B cell (primary cell): Measurements from ENCODE around the gene EEFSEC. TPM values are rescaled to one million over a fixed set of nuclear protein-coding genes. Genes with fewer than 3 reads are reported as not detected.

Source experiments
- ATAC-seq: fragments of 200-7000 bp; cut with Tn5 transposase; one replicate; pipeline ENCODE4 v1.10.0; 2021; ENCODE audit warnings: low read depth, mild to moderate bottlenecking, moderate number of reproducible peaks, moderate library complexity
- CTCF ChIA-PET: fragments of 350-600 bp; sonication (Branson Sonifier 250); formaldehyde crosslinking; loops from one replicate; lab custom pipeline; 2021; ENCODE audit warnings: antibody characterized with exemption, inconsistent platforms; lab: Charles Lee
- POLR2A ChIA-PET: fragments of 350-600 bp; sonication (Branson Sonifier 250); formaldehyde crosslinking; loops from one replicate; lab custom pipeline; 2021; ENCODE audit warnings: antibody characterized with exemption; lab: Charles Lee
- DNase-seq: peaks from one replicate; pipeline ENCODE4 v3.0.0; 2013
- H2AFZ ChIP-seq: 2 replicates; pipeline ENCODE4 v1.6.1; 2012; ENCODE audit warnings: mild to moderate bottlenecking, low read depth, low read length; ENCODE audit not compliant: insufficient read depth, poor library complexity, severe bottlenecking
- H3K27ac ChIP-seq, 2 donors: 1 replicate in 1 of 2; 2 replicates in 1 of 2; pipeline ENCODE4 v1.5.1; 2012 to 2013; ENCODE audit warnings: low read length in 2 of 2, mild to moderate bottlenecking in 2 of 2, moderate library complexity in 1 of 2
- H3K27me3 ChIP-seq, 4 experiments: fragments of 200-600 bp in 1 of 4; sonication (generic) in 1 of 4; replicated peaks in 1 of 4; 1 replicate in 2 of 4; 2 replicates in 2 of 4; pipeline versions ENCODE4 v1.6.1 to v1.7.0; 2013 to 2016; ENCODE audit warnings: low read length in 3 of 4, mild to moderate bottlenecking in 2 of 4, mixed read lengths in 1 of 4, moderate library complexity in 1 of 4; ENCODE audit not compliant: insufficient read depth in 4 of 4, control insufficient read depth in 3 of 4; ENCODE audit errors: control extremely low read depth in 1 of 4
- H3K36me3 ChIP-seq, 2 experiments: replicated peaks in 1 of 2; 1 replicate in 1 of 2; 2 replicates in 1 of 2; pipeline versions ENCODE4 v1.6.1 to v1.7.1; 2013; ENCODE audit warnings: low read length in 1 of 2; ENCODE audit not compliant: insufficient read depth in 2 of 2, control insufficient read depth in 1 of 2; ENCODE audit errors: control extremely low read depth in 1 of 2, extremely low read depth in 1 of 2
- H3K4me1 ChIP-seq, 2 donors: fragments of 200-600 bp in 1 of 2; sonication (generic) in 1 of 2; 1 replicate in 1 of 2; 2 replicates in 1 of 2; pipeline versions ENCODE4 v1.5.1 to v1.6.1; 2013 to 2017; ENCODE audit warnings: low read length in 2 of 2; ENCODE audit not compliant: control insufficient read depth in 2 of 2, insufficient read depth in 2 of 2
- H3K4me2 ChIP-seq: replicated peaks from 2 replicates; pipeline ENCODE3; 2012; ENCODE audit warnings: mild to moderate bottlenecking, low read depth, low read length; ENCODE audit not compliant: poor library complexity, severe bottlenecking
- H3K4me3 ChIP-seq, 5 experiments: fragments of 200-600 bp in 1 of 5; sonication (generic) in 1 of 5; 1 replicate in 3 of 5; 2 replicates in 2 of 5; pipeline versions ENCODE4 v1.5.1 to v1.7.0; 2011 to 2016; ENCODE audit warnings: low read length in 4 of 5, mild to moderate bottlenecking in 4 of 5, low read depth in 2 of 5, control low read depth in 1 of 5, moderate library complexity in 1 of 5; ENCODE audit not compliant: insufficient read depth in 1 of 5; ENCODE audit errors: control extremely low read depth in 1 of 5, extremely low read depth in 1 of 5
- H3K79me2 ChIP-seq: fragments of 200-600 bp; sonication (generic); one replicate; pipeline ENCODE4 v1.6.0; 2016; ENCODE audit warnings: low read length; ENCODE audit not compliant: control insufficient read depth, insufficient read depth
- H3K9ac ChIP-seq: fragments of 200-600 bp; sonication (generic); 2 replicates; pipeline ENCODE4 v1.6.1; 2017; ENCODE audit warnings: mild to moderate bottlenecking, low read length, moderate library complexity
- H3K9me3 ChIP-seq, 3 donors: one replicate each; pipeline versions ENCODE4 v1.6.1 to v1.7.1; 2013; ENCODE audit warnings: low read length in 2 of 3; ENCODE audit not compliant: control insufficient read depth in 2 of 3, insufficient read depth in 1 of 3; ENCODE audit errors: control extremely low read depth in 1 of 3
- H4K20me1 ChIP-seq: 2 replicates; pipeline ENCODE4 v1.6.0; 2012; ENCODE audit warnings: mild to moderate bottlenecking, low read length; ENCODE audit not compliant: insufficient read depth, control insufficient read depth, poor library complexity, severe bottlenecking
- H3K27ac Mint-ChIP-seq: one replicate; pipeline ENCODE4 v1.8.0; 2021; ENCODE audit warnings: mixed read lengths
- H3K27me3 Mint-ChIP-seq: one replicate; pipeline ENCODE4 v1.8.0; 2021; ENCODE audit warnings: mixed read lengths
- H3K4me1 Mint-ChIP-seq: one replicate; pipeline ENCODE4 v1.8.0; 2021; ENCODE audit warnings: mixed read lengths
- H3K4me3 Mint-ChIP-seq: one replicate; pipeline ENCODE4 v1.8.0; 2021; ENCODE audit warnings: mixed read lengths
- H3K9me3 Mint-ChIP-seq: one replicate; pipeline ENCODE4 v1.8.0; 2022; ENCODE audit warnings: mixed read lengths; ENCODE audit not compliant: insufficient read depth
- EZH2 ChIP-seq: IDR thresholded peaks from 2 replicates; pipeline ENCODE4 v1.6.1; 2012; ENCODE audit warnings: borderline replicate concordance, low read depth, mild to moderate bottlenecking, moderate library complexity, low read length; ENCODE audit not compliant: insufficient read depth, poor library complexity, severe bottlenecking
- WGBS: methylation state at CpG from one replicate; pipeline ENCODE4 v1.1.5; 2013; ENCODE audit warnings: missing lambda C conversion rate; ENCODE audit not compliant: insufficient coverage; 5-methylcytosine and 5-hydroxymethylcytosine counted together
- intact Hi-C: fragments of 100-400 bp; cut with micrococcal nuclease; formaldehyde crosslinking; loops from one replicate; pipeline ENCODE4 v1.10.0; 2022
- polyA plus RNA-seq: library from polyadenylated mRNA; depleted of rRNA; stranded (reverse); fragments of >200 nt; gene quantifications from 2 replicates; pipeline ENCODE4 v1.2.3, GENCODE V29; 2012
- total RNA-seq, 2 donors: library from RNA; stranded (reverse); fragments of 120-200 nt in 1 of 2; gene quantifications; 1 replicate in 1 of 2; 2 replicates in 1 of 2; pipeline versions ENCODE4 v1.2.3 to v1.2.4, GENCODE V29; 2013 to 2022
- TF ChIP-seq, protein P1 (sequence below): fragments of 200-600 bp; IDR thresholded peaks from one replicate; pipeline ENCODE4 v1.8.0; 2022; ENCODE audit warnings: antibody characterized with exemption, mild to moderate bottlenecking

The EEFSEC gene
- total and polyA plus RNA-seq, 2 donors (not counting 1 experiment from before 2014, with no cell fraction given) = 17.9 to 18.4 TPM

DNA sequence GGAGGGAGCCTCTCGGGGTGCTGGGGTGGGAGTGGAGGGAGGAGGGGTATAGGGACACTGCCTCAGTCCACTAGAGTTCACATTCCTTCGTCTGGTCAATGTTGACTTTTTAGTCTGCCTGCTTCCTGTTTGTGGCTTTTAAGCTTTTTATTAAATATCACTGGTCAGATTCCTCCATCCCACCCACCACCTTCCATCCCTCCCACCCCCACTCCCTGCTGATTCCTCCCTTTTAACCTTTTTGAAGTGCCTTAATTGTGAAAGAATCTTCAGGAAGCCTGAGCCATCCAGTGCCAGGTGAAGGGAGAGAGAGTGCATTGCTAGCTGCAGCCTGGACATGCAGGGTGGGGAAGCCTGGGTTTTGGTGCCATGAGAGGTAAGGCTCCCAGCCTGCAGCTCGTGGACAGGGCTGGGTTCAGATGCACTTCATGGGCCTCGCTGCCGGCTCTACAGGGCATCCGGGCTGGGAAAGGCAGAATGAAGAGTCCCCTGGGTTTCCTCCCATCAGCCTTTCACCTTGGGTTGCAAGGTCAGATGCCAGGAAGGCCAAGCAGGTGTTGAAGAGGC lies 207.5 kb downstream of the EEFSEC start:
- Mint-ChIP-seq H3K27me3 (no peaks in the 10 kb centered on the region), H3K27ac (no peak overlapping the region), H3K4me3 (no peak overlapping the region), H3K4me1 (no peaks in the 10 kb centered on the region), H3K9me3 (no peaks in the 10 kb centered on the region)
- ChIA-PET POLR2A (no interaction called here), CTCF (no interaction called here)
- WGBS = 95% methylated on average over 5 of the region's 6 CpGs
- ATAC-seq (no peak), DNase-seq (no peak)
- no peaks in the 10 kb centered on the region for H3K79me2 ChIP-seq
- H3K9me3 ChIP-seq = no peaks in the 10 kb centered on the region
- H2AFZ ChIP-seq = no peak overlapping the region
- H3K27me3 ChIP-seq = no peaks in the 10 kb centered on the region
- H3K4me2 ChIP-seq = no peak overlapping the region
- no peaks in the 10 kb centered on the region for H4K20me1 ChIP-seq
- no peak overlapping the region for H3K4me3 ChIP-seq
- no peak overlapping the region for H3K27ac ChIP-seq
- no peak for TF ChIP-seq EZH2
- TF ChIP-seq, protein P1, sequence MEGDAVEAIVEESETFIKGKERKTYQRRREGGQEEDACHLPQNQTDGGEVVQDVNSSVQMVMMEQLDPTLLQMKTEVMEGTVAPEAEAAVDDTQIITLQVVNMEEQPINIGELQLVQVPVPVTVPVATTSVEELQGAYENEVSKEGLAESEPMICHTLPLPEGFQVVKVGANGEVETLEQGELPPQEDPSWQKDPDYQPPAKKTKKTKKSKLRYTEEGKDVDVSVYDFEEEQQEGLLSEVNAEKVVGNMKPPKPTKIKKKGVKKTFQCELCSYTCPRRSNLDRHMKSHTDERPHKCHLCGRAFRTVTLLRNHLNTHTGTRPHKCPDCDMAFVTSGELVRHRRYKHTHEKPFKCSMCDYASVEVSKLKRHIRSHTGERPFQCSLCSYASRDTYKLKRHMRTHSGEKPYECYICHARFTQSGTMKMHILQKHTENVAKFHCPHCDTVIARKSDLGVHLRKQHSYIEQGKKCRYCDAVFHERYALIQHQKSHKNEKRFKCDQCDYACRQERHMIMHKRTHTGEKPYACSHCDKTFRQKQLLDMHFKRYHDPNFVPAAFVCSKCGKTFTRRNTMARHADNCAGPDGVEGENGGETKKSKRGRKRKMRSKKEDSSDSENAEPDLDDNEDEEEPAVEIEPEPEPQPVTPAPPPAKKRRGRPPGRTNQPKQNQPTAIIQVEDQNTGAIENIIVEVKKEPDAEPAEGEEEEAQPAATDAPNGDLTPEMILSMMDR = no peak
- intact Hi-C loops = no loop called here
- H3K9ac ChIP-seq = no peak overlapping the region
- H3K4me1 ChIP-seq = no peaks in the 10 kb centered on the region
- peaks cover 0 to 16% of the 10 kb centered on the region in 2 experiments for H3K36me3 ChIP-seq

DNA sequence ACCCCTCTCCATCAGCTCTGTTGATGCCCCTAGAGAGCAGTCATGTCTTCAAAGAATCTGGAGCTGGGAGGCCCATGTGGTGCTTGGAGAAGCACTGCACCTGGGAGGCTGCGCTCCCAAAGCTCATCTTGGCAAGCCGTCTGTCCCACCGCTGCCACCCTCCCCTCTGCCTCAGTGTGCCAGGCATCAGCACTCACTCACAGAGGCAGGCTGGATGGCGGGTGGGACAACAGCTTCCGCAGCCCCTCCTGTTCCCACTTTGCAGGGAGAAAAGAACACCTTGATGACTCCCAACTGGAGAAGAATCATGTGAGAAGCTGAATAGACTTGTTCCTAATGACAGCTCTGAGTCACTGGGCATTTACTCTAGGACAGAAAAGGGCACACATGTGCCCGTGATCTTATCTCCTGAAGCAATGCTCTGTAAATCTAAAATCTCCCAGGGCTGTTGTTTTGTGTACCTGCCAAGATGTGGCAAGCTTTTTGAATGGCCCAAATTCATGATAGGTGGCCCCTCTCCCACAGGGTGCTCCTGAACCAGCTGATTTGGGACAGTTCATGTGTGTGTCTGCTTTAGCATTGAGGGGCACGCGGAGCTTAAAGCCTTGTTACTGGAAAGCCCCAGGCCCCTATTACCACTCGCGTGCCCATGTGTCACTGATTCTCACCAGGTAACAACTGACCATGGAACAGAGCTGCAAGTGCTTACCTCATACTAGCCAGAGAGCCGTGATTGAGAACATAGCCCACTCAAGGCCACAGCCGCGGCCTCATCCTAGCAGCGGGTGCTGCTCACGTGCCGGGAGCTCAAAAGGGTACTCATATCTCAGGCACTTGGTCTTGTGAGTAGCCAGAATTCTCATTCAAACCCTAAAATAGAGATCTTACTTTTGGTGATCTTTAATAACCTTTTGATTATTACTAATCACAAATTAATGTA lies 209.0 kb downstream of the EEFSEC start:
- H3K27me3 Mint-ChIP-seq = no peaks in the 10 kb centered on the region
- CTCF ChIA-PET = no interaction called here
- no peak for TF ChIP-seq EZH2
- TF ChIP-seq, protein P1 = no peak
- Histone ChIP-seq H3K9ac (no peak overlapping the region), H3K36me3 (peaks cover 0 to 20% of the 10 kb centered on the region in 2 experiments), H3K4me3 (no peak overlapping the region), H3K4me2 (no peak overlapping the region), H2AFZ (no peak overlapping the region), H3K4me1 (no peaks in the 10 kb centered on the region), H3K27me3 (no peaks in the 10 kb centered on the region), H3K9me3 (no peaks in the 10 kb centered on the region), H4K20me1 (no peaks in the 10 kb centered on the region), H3K27ac (no peak overlapping the region), H3K79me2 (no peaks in the 10 kb centered on the region)
- H3K4me1 Mint-ChIP-seq = no peaks in the 10 kb centered on the region
- H3K9me3 Mint-ChIP-seq = no peaks in the 10 kb centered on the region
- ATAC-seq (no peak), DNase-seq (no peak)
- no peak overlapping the region for H3K27ac Mint-ChIP-seq
- 98% methylated on average over 11 of the region's 16 CpGs for WGBS
- POLR2A ChIA-PET = no interaction called here
- intact Hi-C loops = no loop called here
- no peak overlapping the region for H3K4me3 Mint-ChIP-seq
